ENCODE data around the gene FSHR.

DNA sequence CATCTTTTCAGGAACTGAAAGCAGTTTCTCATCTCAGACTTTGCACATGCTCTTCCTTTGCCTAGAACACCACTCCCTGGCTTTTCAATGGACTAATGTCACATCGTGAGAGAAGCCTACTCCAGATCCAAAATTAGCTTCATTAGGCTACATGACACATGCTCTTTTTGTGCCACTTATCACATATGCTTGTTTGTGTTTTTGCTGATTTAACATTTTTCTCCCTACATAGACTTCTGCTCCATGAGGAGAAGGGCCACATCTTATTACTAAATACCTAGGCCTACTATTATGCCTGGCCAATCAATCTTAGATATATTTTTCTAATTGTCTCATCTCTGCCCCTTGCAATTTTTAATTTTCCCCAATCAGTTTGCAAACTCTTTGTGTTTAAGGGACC lies 212.4 kb downstream of the FSHR start:
- TF ChIP-seq CTCF (IDR thresholded peaks at IDR 0.05): no peak
- TF ChIP-seq POLR2A (IDR thresholded peaks at IDR 0.05): no peak
- TF ChIP-seq EP300 (IDR thresholded peaks at IDR 0.05): no peak
